22Rv1 (cell line): ENCODE results near the gene SMYD2.

Experiments used
- H3K27ac ChIP-seq: fragments of 450-650 bp; 2 replicates; pipeline ENCODE4 v1.5.1; 2017
- CTCF ChIP-seq: fragments of 450-650 bp; IDR thresholded peaks from 2 replicates; pipeline ENCODE4 v1.5.1; 2017; ENCODE audit warnings: mild to moderate bottlenecking
- ZFX ChIP-seq: fragments of 450-650 bp; IDR thresholded peaks from 2 replicates; pipeline ENCODE4 v1.6.1; 2017; ENCODE audit warnings: antibody characterized with exemption, borderline replicate concordance

Gene SMYD2

DNA sequence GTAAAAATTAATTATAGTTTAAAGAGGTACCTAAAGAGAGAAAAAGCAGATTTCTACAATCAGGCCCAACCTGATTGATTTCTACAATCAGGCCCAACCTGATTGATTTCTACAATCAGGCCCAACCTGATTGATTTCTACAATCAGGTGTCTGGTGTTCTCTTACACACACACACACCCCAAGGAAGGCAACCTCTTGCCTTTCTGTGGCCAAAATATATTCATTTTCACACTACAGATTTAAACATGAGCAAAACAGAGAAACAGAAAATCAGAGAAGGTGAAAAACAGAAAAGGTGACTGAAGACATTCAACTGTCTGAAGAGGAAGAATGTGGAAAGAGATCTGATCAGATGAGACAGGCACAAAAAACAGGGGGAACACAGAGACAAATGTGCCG lies 104.5 kb downstream of the SMYD2 start:
- TF ChIP-seq CTCF (no peak), ZFX (no peak)
- no peak overlapping the region for H3K27ac ChIP-seq

DNA sequence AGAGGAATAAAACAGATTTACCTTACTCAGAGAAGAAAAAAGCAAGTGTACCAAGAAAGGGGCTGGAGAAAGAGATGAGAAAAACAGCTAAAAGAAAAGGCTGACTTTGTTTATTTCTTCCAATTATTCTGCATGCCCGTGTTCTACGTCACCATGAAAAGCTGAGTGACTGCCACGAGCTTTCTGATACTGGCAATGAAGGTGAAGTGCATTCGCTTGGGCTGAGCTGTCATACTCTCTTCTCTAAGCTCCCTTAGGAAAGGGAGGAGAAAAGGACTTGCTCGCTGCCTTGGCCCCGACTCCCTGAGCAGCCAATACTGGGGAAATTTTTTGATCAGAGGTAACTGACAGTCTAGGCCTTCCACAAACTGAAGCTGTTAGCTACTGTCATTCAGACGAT lies 105.4 kb downstream of the SMYD2 start:
- no peak for TF ChIP-seq CTCF
- no peak overlapping the region for H3K27ac ChIP-seq
